Esophagus muscularis mucosa (tissue), 3 donors: ENCODE data around the gene ESF1.

Experiments
- CTCF ChIP-seq, 3 experiments: fragments of 200-600 bp in 2 of 3; fragments of 450-650 bp in 1 of 3; sonication (generic) in 2 of 3; IDR thresholded peaks; one replicate each; pipeline ENCODE4 v1.5.1; 2017 to 2019; ENCODE audit warnings: antibody characterized with exemption in 3 of 3, mild to moderate bottlenecking in 2 of 3, moderate library complexity in 1 of 3
- POLR2A ChIP-seq: fragments of 450-650 bp; IDR thresholded peaks from one replicate; pipeline ENCODE4 v1.6.1; 2017; ENCODE audit warnings: antibody characterized with exemption, moderate library complexity, mild to moderate bottlenecking, low read depth
- POLR2AphosphoS5 ChIP-seq, 2 donors: sonication (generic); formaldehyde crosslinking; IDR thresholded peaks; one replicate each; pipeline ENCODE4 v1.6.1; 2017; ENCODE audit warnings: antibody characterized with exemption in 2 of 2

GRCh38 chr20:13824459-13824858, 39.7 kb upstream of the ESF1 start:
- no peak for TF ChIP-seq POLR2A
- no peak for TF ChIP-seq CTCF (IDR thresholded peaks at IDR 0.05)
- TF ChIP-seq POLR2AphosphoS5 (IDR thresholded peaks at IDR 0.05), result no peak
